Stomach (tissue), 4 donors: ENCODE results near the gene HDAC11.

Experiments
- CTCF ChIP-seq, 7 experiments: fragments of 450-650 bp in 4 of 7; fragments of 200-600 bp in 3 of 7; sonication (generic) in 3 of 7; IDR thresholded peaks; one replicate each; pipeline ENCODE4 v1.5.1; 2016 to 2019; ENCODE audit warnings: antibody characterized with exemption in 7 of 7, control low read depth in 2 of 7, mild to moderate bottlenecking in 1 of 7
- POLR2A ChIP-seq, 4 donors: fragments of 450-650 bp; IDR thresholded peaks; one replicate each; pipeline ENCODE4 v1.6.1; 2016; ENCODE audit warnings: antibody characterized with exemption in 4 of 4, control low read depth in 2 of 4, mild to moderate bottlenecking in 1 of 4, moderate library complexity in 1 of 4

GRCh38 chr3:13544293-13544831 is 64.3 kb downstream of the HDAC11 start:
- TF ChIP-seq CTCF (IDR thresholded peaks at IDR 0.05), result no peak
- no peak for TF ChIP-seq POLR2A (IDR thresholded peaks at IDR 0.05)
